ENCODE measurements around the gene PARD3. TPM values are rescaled to one million over a fixed set of nuclear protein-coding genes. Genes with fewer than 3 reads are reported as not detected.

The PARD3 gene
- total and polyA plus RNA-seq, 3 donors from 2014 or later, result 31.8 to 59.5 (median 49.5) TPM

DNA sequence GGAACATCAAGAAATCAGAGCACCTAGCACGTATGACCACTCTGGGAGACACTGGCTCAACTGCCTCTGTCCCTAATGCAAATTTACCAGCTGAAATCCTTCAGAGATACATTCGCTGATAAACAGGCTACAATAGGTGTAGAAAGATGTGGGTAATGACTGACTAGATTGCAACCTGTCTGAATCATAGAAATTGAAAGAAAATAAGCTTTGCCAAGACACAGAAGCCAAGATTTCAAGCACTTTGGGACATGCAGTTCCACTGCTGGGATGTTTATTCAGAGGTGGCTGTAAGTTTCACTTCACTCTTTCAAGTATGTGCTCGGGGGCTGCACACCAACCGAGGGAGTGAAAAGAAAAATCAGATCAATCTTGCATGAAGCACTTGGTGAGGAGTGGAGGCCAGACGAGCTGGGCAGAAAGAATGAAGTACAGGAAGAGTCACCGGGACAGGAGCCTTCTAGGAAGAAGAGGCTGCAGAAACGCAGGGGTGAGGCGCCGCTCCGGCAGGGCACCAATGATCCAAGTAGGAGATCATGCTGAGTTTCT lies 276.7 kb downstream of the PARD3 start:
- no peak overlapping the region for H3K4me3 ChIP-seq
- H3K4me1 ChIP-seq, result peaks cover 5% of the 10 kb centered on the region
- DNase-seq, result peak; percentile 32
- 44 to 47% methylated on average over 10 of the region's 10 CpGs for WGBS, 2 donors
- no peaks in the 10 kb centered on the region for H3K27me3 ChIP-seq
- no peak for TF ChIP-seq POLR2A (IDR thresholded peaks at IDR 0.05)
- H3K9me3 ChIP-seq, result no peaks in the 10 kb centered on the region
- no peak overlapping the region for H3K27ac ChIP-seq
- intact Hi-C loops (cut with DNase I; ENCODE audit: low total_unique reads), result no loop called here
- no peaks in the 10 kb centered on the region for H3K36me3 ChIP-seq (ENCODE audit: low read depth, missing control alignments)

DNA sequence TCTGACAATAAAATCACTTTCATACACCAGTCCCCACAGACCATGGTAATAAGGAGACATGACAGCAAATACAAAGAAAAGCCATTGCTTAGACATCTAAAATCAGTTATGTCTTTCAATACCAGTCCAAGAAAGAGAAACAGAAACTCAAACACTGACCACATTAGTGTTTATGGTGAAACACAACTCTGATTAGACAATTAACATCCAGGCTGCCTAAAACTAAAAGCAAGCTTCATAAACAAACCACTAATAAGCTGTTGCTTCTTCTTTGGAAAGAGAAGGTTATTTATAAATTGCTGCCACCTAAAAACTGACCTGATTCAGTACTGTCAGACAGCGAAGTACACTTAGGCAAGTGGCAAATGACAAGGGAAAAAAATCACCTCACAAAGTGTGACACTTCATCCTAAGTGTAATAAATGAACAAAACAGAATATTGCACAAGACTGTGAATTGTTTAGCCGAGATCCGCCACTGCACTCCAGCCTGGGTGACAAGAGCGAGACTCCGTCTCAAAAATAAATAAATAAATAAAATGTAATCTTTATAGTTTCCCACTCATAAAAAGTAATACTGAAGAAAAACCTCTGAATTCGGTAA lies 277.4 kb downstream of the PARD3 start:
- Histone ChIP-seq H3K9me3 (no peaks in the 10 kb centered on the region), H3K36me3 (ENCODE audit: low read depth, missing control alignments) (no peaks in the 10 kb centered on the region), H3K4me3 (no peak overlapping the region), H3K4me1 (peaks cover 5% of the 10 kb centered on the region), H3K27me3 (no peaks in the 10 kb centered on the region), H3K27ac (no peak overlapping the region)
- TF ChIP-seq POLR2A (IDR thresholded peaks at IDR 0.05), result no peak
- TF ChIP-seq, protein P1, sequence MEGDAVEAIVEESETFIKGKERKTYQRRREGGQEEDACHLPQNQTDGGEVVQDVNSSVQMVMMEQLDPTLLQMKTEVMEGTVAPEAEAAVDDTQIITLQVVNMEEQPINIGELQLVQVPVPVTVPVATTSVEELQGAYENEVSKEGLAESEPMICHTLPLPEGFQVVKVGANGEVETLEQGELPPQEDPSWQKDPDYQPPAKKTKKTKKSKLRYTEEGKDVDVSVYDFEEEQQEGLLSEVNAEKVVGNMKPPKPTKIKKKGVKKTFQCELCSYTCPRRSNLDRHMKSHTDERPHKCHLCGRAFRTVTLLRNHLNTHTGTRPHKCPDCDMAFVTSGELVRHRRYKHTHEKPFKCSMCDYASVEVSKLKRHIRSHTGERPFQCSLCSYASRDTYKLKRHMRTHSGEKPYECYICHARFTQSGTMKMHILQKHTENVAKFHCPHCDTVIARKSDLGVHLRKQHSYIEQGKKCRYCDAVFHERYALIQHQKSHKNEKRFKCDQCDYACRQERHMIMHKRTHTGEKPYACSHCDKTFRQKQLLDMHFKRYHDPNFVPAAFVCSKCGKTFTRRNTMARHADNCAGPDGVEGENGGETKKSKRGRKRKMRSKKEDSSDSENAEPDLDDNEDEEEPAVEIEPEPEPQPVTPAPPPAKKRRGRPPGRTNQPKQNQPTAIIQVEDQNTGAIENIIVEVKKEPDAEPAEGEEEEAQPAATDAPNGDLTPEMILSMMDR (IDR thresholded peaks at IDR 0.05), result no peak
- no peak for DNase-seq
- intact Hi-C loops (cut with DNase I; ENCODE audit: low total_unique reads), result no loop called here
- 83 to 91% methylated on average over 6 of the region's 6 CpGs for WGBS, 2 donors

GRCh38 chr10:34535872-34536271 lies 279.2 kb downstream of the PARD3 start:
- intact Hi-C loops (cut with DNase I; ENCODE audit: low total_unique reads), result no loop called here
- WGBS, 2 donors, result 78 to 79% methylated on average over 4 of the region's 4 CpGs
- Histone ChIP-seq H3K36me3 (ENCODE audit: low read depth, missing control alignments) (no peaks in the 10 kb centered on the region), H3K4me3 (no peak overlapping the region), H3K27ac (no peak overlapping the region), H3K4me1 (peaks cover 5% of the 10 kb centered on the region), H3K27me3 (no peaks in the 10 kb centered on the region), H3K9me3 (no peaks in the 10 kb centered on the region)
- TF ChIP-seq, protein P1 (IDR thresholded peaks at IDR 0.05), result no peak
- no peak for TF ChIP-seq POLR2A (IDR thresholded peaks at IDR 0.05)
- DNase-seq, result no peak

- no peak overlapping the region for H3K27ac ChIP-seq
- no peak overlapping the region for H3K4me3 ChIP-seq
- no peak for TF ChIP-seq POLR2A (IDR thresholded peaks at IDR 0.05)
- TF ChIP-seq, protein P1 (IDR thresholded peaks at IDR 0.05), result no peak
- H3K4me1 ChIP-seq, result peaks cover 6% of the 10 kb centered on the region
- DNase-seq, result no peak
- H3K27me3 ChIP-seq, result no peaks in the 10 kb centered on the region
- intact Hi-C loops (cut with DNase I; ENCODE audit: low total_unique reads), result no loop called here
- no peaks in the 10 kb centered on the region for H3K9me3 ChIP-seq
- WGBS, 2 donors, result 91% methylated on average over 4 of the region's 4 CpGs
- H3K36me3 ChIP-seq (ENCODE audit: low read depth, missing control alignments), result no peaks in the 10 kb centered on the region
Measured at GRCh38 chr10:34530778-34531177, 284.3 kb downstream of the PARD3 start.

DNA sequence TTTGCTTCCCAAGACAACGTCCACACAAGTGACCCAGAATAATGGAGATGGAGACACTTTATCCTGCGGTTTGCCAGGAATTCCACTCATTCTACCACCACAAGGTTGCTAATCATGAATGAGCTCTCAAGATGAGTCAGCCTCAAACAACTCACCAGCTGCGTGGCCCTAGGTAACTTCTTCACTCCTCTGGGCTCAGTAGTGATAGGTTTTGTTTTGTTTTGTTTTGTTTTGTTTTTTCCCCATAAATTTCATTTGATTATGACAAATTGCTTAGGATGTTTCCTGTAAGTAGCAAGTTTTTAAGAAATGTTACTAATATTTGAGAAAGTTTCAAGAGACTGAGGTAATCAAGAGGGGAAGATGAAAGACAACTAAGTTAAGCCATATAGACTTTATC lies 286.8 kb downstream of the PARD3 start:
- no peaks in the 10 kb centered on the region for H3K9me3 ChIP-seq
- intact Hi-C loops (cut with DNase I; ENCODE audit: low total_unique reads), result no loop called here
- H3K4me3 ChIP-seq, result no peak overlapping the region
- peaks cover 6% of the 10 kb centered on the region for H3K4me1 ChIP-seq
- no peak overlapping the region for H3K27ac ChIP-seq
- H3K27me3 ChIP-seq, result no peaks in the 10 kb centered on the region
- 63 to 64% methylated on average over 3 of the region's 3 CpGs for WGBS, 2 donors
- TF ChIP-seq, protein P1 (IDR thresholded peaks at IDR 0.05), result no peak
- no peak for TF ChIP-seq POLR2A (IDR thresholded peaks at IDR 0.05)
- DNase-seq, result no peak
- no peaks in the 10 kb centered on the region for H3K36me3 ChIP-seq (ENCODE audit: low read depth, missing control alignments)
